Measurements from ENCODE around the gene CPM. TPM values are rescaled to one million over a fixed set of nuclear protein-coding genes. Genes with fewer than 3 reads are reported as not detected.
"Not testable (repeated sequence)": the region's sequence is repeated elsewhere in the genome, so short reads cannot be mapped to it uniquely, and the experiment has no call there.

The CPM gene
- total RNA-seq, 1 donor from 2014 or later: 0.67 TPM

DNA sequence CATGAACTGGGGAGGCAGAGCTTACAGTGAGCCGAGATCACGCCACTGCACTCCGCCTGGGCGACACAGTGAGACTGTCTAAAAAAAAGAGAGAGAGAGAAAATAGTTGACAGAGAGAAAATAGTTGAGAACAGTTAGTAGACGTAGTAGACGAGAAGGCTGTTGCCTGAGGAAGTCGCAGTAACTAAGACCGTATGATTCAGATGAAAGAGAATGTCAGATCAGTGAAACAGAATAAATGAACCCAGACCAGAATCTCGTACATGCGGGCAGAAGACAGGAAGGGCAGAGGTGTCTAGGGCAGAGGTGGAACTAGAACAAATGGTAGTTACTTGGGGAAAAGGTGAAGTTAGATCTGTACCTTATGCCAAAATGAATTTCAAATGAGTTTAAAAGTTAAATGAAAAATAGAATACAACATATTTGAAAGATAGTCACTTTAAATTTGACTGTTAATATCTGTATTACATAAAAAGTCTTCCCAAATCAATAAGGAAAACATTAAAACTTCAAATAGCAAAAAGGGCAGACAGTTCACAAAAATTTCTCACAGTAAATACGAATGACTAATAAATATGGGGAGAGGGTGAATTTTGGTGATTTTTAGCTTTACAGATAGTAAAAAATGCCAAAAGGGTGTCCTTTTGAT, 107.3 kb downstream of the CPM start:
- no peaks in the 10 kb centered on the region for H3K27me3 Mint-ChIP-seq (ENCODE audit: low read depth)
- no peaks in the 10 kb centered on the region for H3K9me3 Mint-ChIP-seq (ENCODE audit: low read depth)
- no peak overlapping the region for H3K4me3 Mint-ChIP-seq (ENCODE audit: unreplicated experiment)
- peaks cover 25% of the 10 kb centered on the region for H3K4me1 Mint-ChIP-seq (ENCODE audit: low read depth)
- TF ChIP-seq CTCF (IDR thresholded peaks at IDR 0.05): no peak
- H3K27ac Mint-ChIP-seq (ENCODE audit: unreplicated experiment): peak overlapping the region; percentile 6
- H3K36me3 Mint-ChIP-seq (ENCODE audit: low read depth): peaks cover 32% of the 10 kb centered on the region
- DNase-seq (ENCODE audit: low spot score): no peak

- no peak overlapping the region for H3K4me3 Mint-ChIP-seq (ENCODE audit: unreplicated experiment)
- no peak for TF ChIP-seq CTCF (IDR thresholded peaks at IDR 0.05)
- H3K9me3 Mint-ChIP-seq (ENCODE audit: low read depth): no peaks in the 10 kb centered on the region
- no peaks in the 10 kb centered on the region for H3K27me3 Mint-ChIP-seq (ENCODE audit: low read depth)
- H3K4me1 Mint-ChIP-seq (ENCODE audit: low read depth): peaks cover 20% of the 10 kb centered on the region
- H3K27ac Mint-ChIP-seq (ENCODE audit: unreplicated experiment): peak overlapping the region; percentile 17
- no peak for DNase-seq (ENCODE audit: low spot score)
- peaks cover 32% of the 10 kb centered on the region for H3K36me3 Mint-ChIP-seq (ENCODE audit: low read depth)
Observed at GRCh38 chr12:68824597-68825250, 108.2 kb downstream of the CPM start.

DNA sequence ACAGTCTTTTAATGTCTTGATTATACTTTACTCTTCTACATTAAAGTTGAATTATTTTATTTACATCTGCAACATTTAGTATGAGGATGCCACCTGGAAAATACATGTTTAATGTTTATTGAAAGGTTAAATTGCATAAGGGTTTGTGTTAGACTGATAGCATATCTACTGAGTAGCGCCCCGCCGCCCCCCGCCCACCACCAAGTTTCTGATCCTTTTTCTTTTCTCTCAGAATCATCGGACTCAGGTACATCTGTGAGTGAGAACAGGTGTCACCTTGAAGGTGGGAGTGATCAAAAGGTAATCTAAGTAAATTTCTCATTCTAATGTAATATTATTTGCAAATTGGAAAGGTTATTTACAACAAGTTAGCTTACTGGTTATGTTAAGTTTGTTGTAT, 108.8 kb downstream of the CPM start:
- Mint-ChIP-seq H3K4me1 (ENCODE audit: low read depth) (peaks cover 20% of the 10 kb centered on the region), H3K4me3 (ENCODE audit: unreplicated experiment) (no peak overlapping the region), H3K36me3 (ENCODE audit: low read depth) (peaks cover 35% of the 10 kb centered on the region), H3K9me3 (ENCODE audit: low read depth) (no peaks in the 10 kb centered on the region), H3K27me3 (ENCODE audit: low read depth) (no peaks in the 10 kb centered on the region), H3K27ac (ENCODE audit: unreplicated experiment) (no peak overlapping the region)
- DNase-seq (ENCODE audit: low spot score): no peak
- no peak for TF ChIP-seq CTCF (IDR thresholded peaks at IDR 0.05)

DNA sequence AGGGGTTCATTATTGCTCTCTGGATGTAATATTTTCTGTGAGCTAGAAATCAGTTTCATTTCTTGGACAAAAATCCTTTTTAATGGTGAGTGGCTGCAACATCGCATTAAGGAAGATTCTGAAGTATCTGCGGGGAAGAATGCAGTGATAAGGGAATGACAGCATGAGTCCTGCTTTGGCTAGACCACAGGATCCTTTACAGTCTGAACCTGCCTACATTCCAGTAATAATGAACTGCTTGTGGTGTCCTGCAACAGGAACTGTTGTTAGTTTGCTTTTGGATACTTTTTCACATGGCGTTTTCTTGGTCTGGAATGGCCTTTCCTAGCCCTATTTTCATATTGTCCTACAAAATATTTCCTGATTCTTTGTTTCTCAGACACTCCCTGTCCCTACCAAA, 109.3 kb downstream of the CPM start:
- TF ChIP-seq CTCF (IDR thresholded peaks at IDR 0.05): no peak
- no peak overlapping the region for H3K4me3 Mint-ChIP-seq (ENCODE audit: unreplicated experiment)
- no peaks in the 10 kb centered on the region for H3K9me3 Mint-ChIP-seq (ENCODE audit: low read depth)
- no peaks in the 10 kb centered on the region for H3K27me3 Mint-ChIP-seq (ENCODE audit: low read depth)
- no peak for DNase-seq (ENCODE audit: low spot score)
- peaks cover 39% of the 10 kb centered on the region for H3K36me3 Mint-ChIP-seq (ENCODE audit: low read depth)
- peak overlapping the region; percentile 49 for H3K27ac Mint-ChIP-seq (ENCODE audit: unreplicated experiment)
- H3K4me1 Mint-ChIP-seq (ENCODE audit: low read depth): peaks cover 20% of the 10 kb centered on the region

GRCh38 chr12:68821357-68822188, 111.4 kb downstream of the CPM start:
- TF ChIP-seq CTCF (IDR thresholded peaks at IDR 0.05): no peak
- no peaks in the 10 kb centered on the region for H3K27me3 Mint-ChIP-seq (ENCODE audit: low read depth)
- DNase-seq (ENCODE audit: low spot score): no peak
- H3K4me1 Mint-ChIP-seq (ENCODE audit: low read depth): peaks cover 17% of the 10 kb centered on the region
- no peak overlapping the region for H3K4me3 Mint-ChIP-seq (ENCODE audit: unreplicated experiment)
- peak overlapping the region; percentile 27 for H3K27ac Mint-ChIP-seq (ENCODE audit: unreplicated experiment)
- peaks cover 36% of the 10 kb centered on the region for H3K36me3 Mint-ChIP-seq (ENCODE audit: low read depth)
- no peaks in the 10 kb centered on the region for H3K9me3 Mint-ChIP-seq (ENCODE audit: low read depth)

- H3K36me3 Mint-ChIP-seq (ENCODE audit: low read depth): peaks cover 32% of the 10 kb centered on the region
- H3K27me3 Mint-ChIP-seq (ENCODE audit: low read depth); H3K9me3 Mint-ChIP-seq (ENCODE audit: low read depth); DNase-seq (ENCODE audit: low spot score); H3K27ac Mint-ChIP-seq (ENCODE audit: unreplicated experiment); H3K4me3 Mint-ChIP-seq (ENCODE audit: unreplicated experiment): not testable (repeated sequence)
- peaks cover 27% of the 10 kb centered on the region for H3K4me1 Mint-ChIP-seq (ENCODE audit: low read depth)
Observed at GRCh38 chr12:68819481-68819880, 113.5 kb downstream of the CPM start.
